Stimulated activated CD8-positive, alpha-beta memory T cell treated with anti-CD3 and anti-CD28 coated beads, Interleukin-2, amount 100 ng/mL, for 1 hour (primary cell): ENCODE data around the gene PKP1.

Experiments
- DNase-seq, 2 donors: peaks; one replicate each; pipeline ENCODE4 v3.0.0-alpha.2; 2020; ENCODE audit warnings: low read depth in 2 of 2

PKP1 gene

DNA sequence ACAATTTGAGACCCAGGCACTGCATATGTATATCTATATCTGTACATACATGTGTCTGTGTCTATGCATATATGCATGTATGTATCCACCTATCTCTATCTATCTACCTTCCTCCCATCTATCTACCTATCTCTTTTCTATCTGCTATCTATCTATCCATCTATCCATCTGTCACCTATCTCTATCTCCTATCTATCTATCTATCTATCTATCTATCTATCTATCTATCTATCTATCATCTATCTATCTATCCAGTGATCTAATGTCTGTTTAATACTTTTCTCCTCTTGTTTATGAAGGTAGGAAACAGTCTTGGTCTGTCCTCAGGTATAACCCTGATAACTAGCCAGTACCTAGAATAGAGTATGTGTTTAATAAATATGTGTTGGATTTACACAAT is 68.3 kb downstream of the PKP1 start:
- DNase-seq = no peak

DNA sequence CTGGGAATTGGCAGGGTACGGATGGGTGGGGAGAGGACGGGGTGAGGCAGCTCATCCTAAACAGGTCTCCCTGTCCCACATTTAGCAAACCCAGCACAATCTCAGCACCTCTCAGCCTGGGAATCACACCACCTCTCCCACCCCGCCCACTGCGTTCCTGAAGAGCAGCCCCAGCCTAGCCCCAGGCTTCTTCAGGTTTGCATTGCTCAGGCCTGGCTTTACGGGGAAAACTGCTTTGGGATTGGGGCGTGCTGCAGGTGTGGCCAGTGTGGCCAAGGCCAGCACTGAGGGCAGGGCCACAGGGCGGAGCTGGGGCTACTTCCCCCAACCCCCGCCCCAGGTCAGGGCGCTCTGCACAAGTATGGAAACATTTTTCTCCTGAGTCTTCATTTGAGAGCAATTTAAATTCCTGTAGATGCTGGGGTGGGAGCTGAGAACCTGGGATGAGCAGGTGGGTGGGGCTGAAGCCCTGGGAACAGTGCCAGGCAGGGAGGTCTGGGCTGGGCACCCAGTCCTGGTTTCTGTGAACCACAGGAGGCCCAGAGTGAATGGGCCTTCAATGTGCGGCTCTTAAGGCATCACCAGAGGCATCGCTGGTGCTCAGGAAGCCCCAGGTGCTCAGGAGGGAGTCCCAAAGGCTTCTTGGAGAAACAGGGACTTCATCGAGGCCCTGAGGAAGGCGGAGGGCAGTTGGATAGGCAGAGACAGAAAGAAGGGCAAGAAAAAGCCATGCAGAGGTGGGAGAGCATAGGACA is 70.1 kb downstream of the PKP1 start:
- DNase-seq = no peak

DNA sequence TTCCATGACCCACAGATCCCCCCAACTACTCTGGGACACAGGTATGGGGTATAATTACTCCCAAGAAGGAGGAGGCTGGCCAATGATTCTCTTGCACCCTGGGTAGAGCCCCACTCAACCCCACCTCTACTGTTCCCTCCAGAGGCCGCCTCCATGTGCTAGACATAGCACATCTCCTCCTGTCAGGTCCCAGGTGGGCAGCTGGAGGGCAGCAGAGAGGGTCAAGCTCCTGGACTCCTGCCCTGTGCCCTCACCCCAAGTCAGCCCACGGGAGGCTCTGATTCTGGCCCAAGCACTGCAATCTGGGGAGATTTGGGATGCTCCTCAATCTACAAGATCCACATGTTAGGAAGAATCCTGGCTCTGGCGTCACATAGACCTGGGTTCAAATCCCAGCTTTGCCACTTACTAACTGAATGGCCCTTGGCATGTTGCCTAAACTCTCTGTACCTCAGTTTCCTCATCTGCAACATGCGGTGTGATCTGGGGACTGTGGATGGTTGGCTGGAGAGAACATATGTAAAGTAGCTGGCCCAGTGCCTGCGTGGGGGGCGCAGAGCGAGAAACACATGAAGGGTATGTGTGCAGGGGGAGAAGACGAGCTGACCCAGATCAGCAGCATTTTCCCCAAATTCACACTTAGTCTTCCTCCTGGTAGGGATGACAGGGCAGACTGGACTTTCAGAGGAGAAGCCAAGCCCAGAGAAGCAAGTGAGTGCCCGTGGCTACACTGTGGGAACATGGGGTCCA is 71.0 kb downstream of the PKP1 start:
- no peak for DNase-seq

DNA sequence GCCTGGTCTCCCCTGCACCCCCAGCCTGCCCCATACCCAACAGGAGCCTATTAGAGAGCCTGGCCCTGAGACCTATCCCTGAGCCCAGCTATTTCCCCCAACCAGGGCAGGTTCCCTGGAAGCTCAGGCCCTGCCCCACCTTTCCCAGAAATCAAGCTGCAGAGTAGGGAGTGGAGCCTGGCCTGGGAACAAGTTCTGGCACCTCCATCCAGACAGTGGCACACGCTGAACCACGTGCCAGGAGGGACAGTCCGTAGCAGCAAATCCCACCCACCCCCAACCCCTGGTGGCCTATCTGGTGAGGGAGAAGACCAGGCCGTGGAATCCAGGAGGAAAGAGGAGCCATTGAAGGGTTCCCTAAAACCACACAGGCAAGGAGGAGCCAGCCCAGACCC is 71.6 kb downstream of the PKP1 start:
- DNase-seq = no peak

DNA sequence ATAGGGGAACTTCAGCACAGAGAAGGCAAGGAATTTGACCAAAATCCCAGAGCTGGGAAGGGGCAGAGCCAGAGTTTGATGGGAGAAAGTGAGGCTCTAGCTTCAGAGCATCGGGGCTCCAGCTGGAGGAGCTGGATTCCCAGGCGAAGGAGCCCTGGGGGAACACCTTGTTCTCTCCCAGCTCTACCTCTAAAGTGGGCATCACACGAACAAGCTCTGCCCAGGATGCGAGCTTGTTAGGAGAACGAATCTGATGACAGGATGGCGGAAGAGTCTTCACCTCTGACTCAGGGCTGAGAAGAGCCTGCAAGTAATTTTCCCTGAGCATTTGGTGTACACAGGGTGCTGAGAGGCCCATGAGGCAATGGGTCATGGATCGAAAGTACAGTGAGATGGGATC is 72.2 kb downstream of the PKP1 start:
- DNase-seq = no peak

DNA sequence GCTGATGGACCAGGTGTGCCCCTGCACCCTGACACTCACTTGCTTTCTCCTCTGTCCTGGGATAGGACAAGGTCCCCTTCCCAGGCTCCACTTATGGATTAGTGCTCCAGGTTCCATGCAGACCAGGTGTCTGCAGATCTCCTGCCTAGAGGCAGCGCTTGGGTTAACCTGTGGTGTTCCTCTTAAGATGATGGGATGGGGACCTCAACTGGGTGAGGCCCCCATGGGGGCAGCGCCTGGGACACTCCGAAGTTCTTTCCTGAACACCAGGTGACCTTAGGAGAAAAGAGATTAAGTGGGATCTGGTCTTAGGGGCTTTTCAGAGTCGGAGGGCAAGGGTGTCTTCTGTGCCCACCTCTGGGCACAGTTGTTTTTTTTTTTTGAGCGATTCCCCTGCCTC is 72.9 kb downstream of the PKP1 start:
- no peak for DNase-seq

DNA sequence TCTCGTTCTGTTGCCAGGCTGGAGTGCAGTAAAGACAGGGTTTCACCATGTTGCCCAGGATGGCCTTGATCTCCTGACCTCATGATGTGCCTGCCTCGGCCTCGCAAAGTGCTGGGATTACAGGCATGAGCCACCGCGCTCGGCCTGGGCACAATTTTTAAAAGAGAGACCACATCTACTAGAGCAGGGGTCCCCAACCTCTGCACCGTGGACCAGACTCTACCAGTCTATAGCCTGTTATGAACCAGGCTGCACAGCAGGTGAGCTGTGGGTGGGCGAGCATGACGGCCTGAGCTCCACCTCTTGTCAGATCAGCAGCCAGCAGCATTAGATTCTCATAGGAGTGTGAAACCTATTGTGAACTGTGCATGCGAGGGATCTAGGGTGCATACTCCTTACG is 73.4 kb downstream of the PKP1 start:
- DNase-seq = no peak

DNA sequence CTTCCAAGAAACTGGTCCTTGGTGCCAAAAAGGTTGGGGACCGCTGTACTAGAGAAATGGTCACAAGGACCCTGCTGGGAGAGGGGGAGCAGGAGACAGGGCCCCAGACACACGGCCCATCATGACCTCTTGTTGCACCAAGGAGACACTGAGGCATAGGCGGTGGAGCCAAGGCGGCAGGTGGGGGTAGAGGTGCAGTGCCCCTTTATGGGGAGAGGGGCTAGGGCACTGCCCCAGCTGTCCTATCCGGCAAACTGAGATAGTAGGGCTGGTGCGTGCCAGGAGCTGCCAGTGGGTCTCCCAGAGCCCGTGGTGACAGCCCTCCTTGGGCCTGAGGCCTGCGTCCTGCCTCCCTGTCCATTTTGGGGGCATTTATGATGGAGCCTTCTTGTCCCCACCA is 73.9 kb downstream of the PKP1 start:
- no peak for DNase-seq

DNA sequence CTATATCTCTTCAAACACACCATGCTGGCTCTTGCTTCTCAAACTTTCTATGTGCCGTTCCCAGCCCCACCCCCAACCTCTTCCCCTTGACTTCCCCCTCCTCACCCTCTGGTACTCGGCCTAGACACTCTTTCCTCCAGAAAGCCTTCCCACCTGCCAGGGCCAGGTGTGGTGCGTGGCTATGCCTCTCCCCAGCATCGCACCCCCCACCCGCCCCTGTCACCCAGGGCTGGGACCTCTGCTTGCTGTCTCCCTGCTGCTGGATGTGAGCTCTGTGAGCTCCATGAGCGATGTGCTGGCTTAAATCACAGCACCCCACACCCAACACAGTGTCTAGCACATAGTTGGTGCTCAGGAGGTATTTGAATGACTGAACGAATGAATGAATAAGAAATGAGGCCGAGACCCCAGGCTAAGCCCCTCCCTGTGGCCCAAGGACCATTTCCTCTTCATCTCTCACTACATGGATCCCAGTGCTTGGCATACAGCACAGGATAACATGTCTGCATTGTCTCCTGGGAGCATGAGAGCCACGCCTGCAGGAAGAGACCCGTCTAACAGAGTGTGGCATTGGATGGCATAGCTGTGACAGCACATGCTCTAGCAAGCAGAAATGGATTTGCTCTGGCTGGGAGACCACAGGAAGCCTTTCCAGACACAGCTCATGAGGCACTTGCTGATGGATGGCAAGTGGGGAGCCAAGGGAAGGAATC is 74.5 kb downstream of the PKP1 start:
- DNase-seq = no peak

DNA sequence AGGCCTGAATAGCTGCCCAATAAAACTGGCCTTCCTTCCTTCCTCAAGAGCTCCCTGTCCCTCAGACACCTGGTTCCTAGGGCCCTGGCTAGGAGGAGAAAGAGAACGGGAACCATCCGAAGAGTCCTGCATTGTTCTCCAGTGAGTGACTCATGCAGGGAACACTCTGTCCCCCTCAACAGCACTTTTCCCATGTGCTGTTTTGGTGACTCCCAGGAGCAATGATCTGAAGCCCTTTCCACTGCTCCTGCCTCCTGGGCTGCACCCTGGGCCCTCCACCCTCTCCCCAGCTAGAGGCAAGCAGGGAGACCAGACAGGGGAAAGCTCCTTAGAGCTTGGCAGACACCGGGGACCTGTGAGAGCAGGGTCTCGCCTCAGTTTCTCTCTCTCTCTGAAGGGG is 75.3 kb downstream of the PKP1 start:
- no peak for DNase-seq

DNA sequence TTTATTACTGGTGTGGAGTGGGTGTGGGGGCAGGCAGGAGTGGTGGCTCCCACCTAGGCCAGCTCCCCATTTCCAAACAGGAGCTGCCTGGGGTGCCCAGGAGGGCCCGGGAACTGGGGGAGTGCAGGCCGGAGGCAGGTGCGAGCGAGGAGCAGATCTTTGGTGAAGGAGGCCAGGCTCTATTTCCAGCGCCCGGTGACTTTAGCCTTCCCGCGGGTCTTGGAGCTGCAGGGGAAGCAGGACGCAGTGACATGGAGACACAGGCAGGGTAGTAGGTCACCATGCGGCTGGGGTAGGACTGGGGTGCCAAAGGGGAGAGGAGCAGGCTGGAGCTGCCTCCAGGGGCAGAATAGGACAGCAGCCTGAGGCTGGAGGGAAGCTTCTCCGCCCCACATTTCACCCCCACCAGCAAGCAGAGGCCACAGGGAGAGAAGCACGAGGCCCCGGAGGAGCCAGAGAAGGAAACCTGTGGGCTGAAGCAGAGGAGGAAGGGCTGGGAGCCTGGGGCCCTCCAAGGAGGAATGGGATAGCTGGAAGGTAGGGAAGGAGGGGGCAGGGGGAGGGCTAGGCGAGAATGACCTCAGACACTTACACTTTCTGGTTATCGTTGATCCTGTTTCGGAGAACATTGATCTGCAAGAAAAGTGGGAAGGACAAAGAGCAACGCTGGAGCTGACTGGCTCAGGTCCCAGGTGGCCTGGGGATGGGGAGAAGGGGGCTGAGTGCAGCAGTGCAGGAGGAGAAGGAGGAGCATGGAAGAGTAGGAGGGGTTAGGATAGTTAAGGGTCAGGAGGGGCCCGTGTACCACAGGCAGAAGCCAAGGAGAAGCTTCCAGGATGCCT is 75.9 kb downstream of the PKP1 start:
- DNase-seq = no peak

DNA sequence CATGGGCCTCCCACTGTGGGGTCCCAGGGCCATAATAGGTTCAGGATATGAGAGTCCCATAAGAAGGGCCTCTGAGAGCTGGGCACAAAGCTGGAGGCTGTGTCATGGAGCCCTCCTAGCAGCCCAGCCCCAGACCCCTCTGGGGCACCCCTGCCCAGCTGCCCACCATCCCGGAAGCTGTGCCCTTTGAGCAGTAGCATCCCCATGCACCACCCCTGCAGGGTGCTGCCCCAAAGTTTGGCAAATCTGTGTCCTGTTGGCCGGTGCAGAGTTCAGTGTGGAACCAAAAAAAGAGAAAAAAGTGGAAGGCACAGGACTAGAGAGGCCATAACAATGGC is 76.5 kb downstream of the PKP1 start:
- no peak for DNase-seq

DNA sequence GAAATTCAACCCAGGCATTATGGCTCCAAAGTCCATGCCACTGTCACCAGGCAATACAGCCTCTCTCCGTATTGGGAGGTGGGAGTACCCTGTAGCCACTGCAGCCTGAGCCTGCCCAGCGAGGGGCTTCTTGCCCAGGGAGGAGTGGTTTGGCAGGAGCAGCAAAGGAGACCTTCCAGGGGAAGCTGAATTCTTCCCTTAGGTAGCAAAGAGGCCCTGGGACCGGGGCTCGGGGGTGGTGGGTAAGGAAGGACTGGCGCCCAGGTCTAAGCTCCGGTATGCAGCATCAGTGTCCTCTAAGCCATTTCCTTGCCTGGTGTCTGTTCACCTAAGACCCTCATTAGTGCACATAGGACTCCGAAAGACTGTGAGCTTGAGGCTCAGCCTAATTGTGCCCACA is 77.2 kb downstream of the PKP1 start:
- no peak for DNase-seq

DNA sequence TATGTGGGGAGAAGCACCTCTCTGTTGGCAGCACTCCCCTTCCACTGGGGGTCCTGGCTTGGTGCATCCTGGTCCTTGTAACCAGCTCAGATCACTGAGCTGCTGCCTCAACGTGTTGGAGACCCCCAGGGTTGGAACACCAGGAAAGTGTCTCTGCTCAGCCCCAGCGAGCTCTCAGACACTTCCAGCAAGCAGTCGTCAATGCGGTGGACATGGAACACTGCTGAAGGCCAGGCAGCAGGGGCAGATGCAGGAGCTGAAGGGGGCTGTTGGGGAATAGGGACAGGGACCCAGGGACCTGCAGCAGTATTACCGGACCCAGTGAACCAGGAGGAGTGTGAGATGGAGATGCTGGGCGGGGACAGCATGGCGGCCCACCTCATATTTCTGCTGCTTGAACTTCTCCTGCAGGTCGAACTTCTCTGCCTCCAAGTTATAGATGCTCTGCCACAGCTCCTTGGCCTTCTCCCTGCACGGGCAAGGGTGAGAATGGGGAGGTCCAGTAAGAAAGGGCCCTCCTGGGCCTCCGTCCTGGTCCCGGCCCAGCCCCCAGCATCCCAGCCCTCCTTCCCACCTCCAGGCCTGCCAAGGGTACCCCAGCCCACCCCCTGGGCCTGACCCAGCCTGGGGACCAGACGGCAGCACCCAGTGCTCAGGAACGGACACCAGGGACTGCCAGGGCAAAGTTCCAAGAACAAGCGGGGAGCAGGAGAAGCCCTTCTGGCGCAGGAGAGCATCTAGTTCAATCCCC is 77.8 kb downstream of the PKP1 start:
- DNase-seq = no peak

DNA sequence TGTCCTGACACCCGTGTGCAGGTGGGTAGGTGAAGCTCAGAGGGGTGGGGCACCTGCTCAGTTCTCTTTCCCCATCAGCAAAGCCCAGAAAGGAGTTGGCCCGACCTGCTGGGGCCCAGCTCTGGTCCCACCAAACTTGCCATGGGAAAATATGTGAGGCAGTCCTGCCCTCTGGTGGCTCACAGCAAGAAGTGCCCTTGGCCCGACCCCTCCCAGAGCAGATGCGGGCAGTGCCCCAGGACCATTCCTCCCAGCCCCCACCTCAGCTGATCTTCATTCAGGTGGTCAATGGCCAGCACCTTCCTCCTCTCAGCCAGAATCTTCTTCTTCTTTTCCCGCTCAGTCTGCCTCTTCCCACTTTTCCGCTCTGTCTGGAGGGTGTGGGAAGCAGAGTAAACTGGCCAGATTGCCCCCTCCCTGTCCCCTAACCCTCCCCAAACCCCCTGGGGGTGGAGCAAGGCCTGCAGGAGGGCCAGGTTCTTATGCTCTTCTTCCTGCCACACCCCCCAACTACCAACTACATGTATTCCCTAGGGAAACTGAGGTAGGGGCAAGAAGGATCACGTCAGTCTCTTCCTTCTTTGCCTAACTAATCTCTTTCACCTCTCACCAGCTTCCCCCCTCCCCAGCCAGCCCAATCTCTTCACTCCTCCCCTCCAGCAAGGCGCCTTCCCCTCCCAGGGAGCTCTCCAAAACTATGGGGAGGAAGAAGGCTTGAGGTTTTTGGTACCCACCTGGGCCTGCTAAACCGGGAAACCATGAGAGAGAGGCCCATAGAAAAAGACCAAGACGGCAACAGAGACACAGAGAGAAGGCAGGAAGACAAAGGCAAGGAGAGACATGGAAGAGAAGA is 78.6 kb downstream of the PKP1 start:
- no peak for DNase-seq

DNA sequence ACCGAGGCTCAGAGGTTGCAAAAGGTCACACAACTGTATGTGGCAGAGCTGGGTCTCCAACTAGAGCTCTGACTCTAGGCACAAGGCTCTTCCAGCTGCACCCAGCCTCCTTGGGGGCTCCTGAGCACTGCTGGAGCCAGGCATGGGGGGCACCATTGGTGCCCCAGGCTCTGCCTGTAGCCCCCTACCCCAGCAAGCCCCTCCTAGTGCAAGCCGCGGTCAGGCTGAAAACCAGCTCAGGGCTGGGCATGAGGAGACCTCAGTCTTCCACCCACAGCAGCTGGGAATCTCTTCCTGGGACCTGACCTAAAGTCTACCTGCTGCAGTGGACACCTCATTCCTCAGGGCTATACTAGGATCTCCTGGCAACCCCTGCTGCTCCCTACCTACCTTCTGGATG is 79.6 kb downstream of the PKP1 start:
- DNase-seq = no peak

DNA sequence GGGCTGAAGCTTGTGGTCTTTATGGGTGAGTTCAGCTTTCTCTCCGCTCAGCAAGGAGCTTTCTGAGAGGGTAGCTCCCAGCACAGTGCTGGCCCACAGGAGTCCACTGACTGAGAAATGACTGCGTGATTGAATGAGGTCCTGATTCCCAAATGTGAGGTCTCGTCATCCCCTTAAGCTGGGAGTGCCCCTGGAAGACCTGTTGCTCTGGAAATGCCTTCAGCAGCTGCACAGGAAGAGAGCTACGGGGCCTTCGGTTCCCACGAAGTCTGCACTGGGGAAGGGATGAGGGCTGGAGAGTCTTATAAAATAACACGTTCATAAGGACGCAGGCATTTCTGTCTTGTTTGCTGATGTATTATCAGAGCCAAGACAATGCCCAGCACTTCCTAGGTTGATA is 80.2 kb downstream of the PKP1 start:
- no peak for DNase-seq

DNA sequence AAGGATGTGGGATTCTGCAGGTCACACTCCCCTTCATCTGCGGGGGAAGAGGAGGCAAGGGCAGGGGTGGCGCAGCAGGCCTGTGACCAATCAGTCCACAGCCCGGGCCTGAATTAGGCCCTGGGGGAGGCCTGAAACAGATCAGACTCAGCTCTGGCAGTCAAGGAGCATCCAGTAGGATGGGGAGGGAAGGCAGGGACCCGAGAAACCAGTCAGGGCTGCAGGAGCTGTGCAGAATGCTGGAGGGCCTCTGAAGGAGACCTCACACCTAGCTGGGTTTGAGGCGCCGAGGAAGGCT is 81.5 kb downstream of the PKP1 start:
- no peak for DNase-seq

DNA sequence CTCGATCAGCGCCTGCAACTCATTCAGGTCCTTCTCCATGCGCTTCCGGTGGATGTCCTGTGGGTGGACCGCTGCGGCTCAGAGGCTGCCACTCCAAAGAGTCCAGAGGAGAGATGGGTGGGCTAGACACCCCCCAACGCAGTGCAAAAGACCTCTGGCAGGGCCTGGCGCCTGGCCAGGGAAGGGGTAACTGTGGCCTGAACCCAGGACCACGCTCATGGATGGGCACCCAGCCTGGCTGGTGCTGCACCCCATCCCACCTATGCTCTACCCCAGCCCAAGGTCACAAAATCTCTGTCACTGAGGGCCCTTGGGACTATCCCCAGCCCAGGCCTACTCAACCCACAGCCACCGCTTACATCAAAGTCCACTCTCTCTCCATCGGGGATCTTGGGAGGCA is 81.9 kb downstream of the PKP1 start:
- no peak for DNase-seq

DNA sequence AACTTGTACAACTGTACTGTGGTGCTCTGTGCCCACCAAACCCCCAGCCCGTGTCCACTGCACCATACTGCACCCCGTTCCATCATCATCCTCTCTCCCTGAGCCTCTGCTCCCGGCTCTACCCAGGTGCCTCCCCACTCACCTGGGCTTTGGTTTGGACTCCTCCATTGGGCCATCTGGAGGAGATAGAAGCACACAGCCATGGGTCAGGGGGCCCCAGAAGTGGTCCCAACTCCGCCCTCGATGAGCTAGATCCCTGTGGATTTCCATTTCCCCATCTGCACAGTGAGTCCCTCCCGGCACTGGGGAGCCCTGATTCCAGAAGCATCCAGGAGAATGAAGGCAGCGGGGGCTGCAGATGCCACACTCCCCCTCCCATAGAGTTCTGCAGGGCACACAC is 83.4 kb downstream of the PKP1 start:
- no peak for DNase-seq

DNA sequence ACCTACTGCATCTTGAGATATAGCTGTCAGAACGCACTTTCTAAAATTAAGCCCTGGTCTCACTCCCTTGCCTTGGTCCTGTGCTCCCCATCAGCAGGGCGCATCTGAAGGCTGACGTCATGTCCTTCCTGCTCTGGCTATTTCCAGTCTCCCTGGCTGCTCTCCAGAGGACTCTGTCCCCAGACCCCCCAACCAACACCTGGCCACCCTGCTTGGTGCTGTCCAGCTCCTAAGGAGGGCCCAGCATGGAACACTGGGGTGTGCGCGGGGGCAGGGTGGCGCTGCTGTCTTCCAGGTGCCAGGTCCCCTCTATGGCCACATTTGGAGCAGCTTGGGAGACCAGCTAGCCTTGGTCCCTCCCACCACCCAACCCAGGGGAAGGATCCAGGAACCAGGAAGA is 85.9 kb downstream of the PKP1 start:
- no peak for DNase-seq
